Measurements from ENCODE around the gene CYP4F3.

The CYP4F3 gene

GRCh38 chr19:15612342-15612741 lies 28.4 kb upstream of the CYP4F3 start:
- Mint-ChIP-seq H3K9me3 (peaks cover 24% of the 10 kb centered on the region), H3K4me3 (no peak overlapping the region), H3K36me3 (ENCODE audit: low read depth) (peaks cover 5% of the 10 kb centered on the region), H3K27me3 (ENCODE audit: low read depth) (peaks cover 4% of the 10 kb centered on the region), H3K27ac (no peak overlapping the region), H3K4me1 (no peaks in the 10 kb centered on the region)
- TF ChIP-seq CTCF (IDR thresholded peaks at IDR 0.05; ENCODE audit: unreplicated experiment in 3 of 3) = no peak

- peaks cover 31% of the 10 kb centered on the region for H3K9me3 Mint-ChIP-seq
- H3K27me3 Mint-ChIP-seq (ENCODE audit: low read depth) = peaks cover 4% of the 10 kb centered on the region
- H3K4me1 Mint-ChIP-seq = no peaks in the 10 kb centered on the region
- peaks cover 5% of the 10 kb centered on the region for H3K36me3 Mint-ChIP-seq (ENCODE audit: low read depth)
- no peak for TF ChIP-seq CTCF (IDR thresholded peaks at IDR 0.05; ENCODE audit: unreplicated experiment in 3 of 3)
- H3K4me3 Mint-ChIP-seq = no peak overlapping the region
- H3K27ac Mint-ChIP-seq = no peak overlapping the region
Measured at GRCh38 chr19:15613338-15613737, 27.4 kb upstream of the CYP4F3 start.

GRCh38 chr19:15614507-15615379 lies 26.0 kb upstream of the CYP4F3 start, which contains the start of gene CYP4F8:
TSS of gene CYP4F8 (plus strand) at chr19:15615218. CDS start at chr19:15615617, 399 bp downstream.
- H3K27me3 Mint-ChIP-seq (ENCODE audit: low read depth) = peaks cover 2% of the 10 kb centered on the region
- H3K27ac Mint-ChIP-seq = no peak within 1 kb of the TSS
- H3K4me3 Mint-ChIP-seq = no peak within 1 kb of the TSS
- TF ChIP-seq CTCF (IDR thresholded peaks at IDR 0.05; ENCODE audit: unreplicated experiment in 3 of 3) = no peak
- no peaks in the 10 kb centered on the region for H3K4me1 Mint-ChIP-seq
- H3K36me3 Mint-ChIP-seq (ENCODE audit: low read depth) = peaks cover 5% of the 10 kb centered on the region
- H3K9me3 Mint-ChIP-seq = peaks cover 43% of the 10 kb centered on the region

- H3K27me3 Mint-ChIP-seq (ENCODE audit: low read depth) = no peaks in the 10 kb centered on the region
- no peak overlapping the region for H3K27ac Mint-ChIP-seq
- no peaks in the 10 kb centered on the region for H3K4me1 Mint-ChIP-seq
- TF ChIP-seq CTCF (IDR thresholded peaks at IDR 0.05; ENCODE audit: unreplicated experiment in 3 of 3) = no peak
- no peak overlapping the region for H3K4me3 Mint-ChIP-seq
- H3K9me3 Mint-ChIP-seq = peaks cover 45% of the 10 kb centered on the region
- H3K36me3 Mint-ChIP-seq (ENCODE audit: low read depth) = peaks cover 5% of the 10 kb centered on the region
Measured at GRCh38 chr19:15615526-15615925, 25.2 kb upstream of the CYP4F3 start.

- no peak for TF ChIP-seq CTCF (IDR thresholded peaks at IDR 0.05; ENCODE audit: unreplicated experiment in 3 of 3)
- H3K27ac Mint-ChIP-seq = no peak overlapping the region
- peaks cover 5% of the 10 kb centered on the region for H3K36me3 Mint-ChIP-seq (ENCODE audit: low read depth)
- H3K9me3 Mint-ChIP-seq = peaks cover 46% of the 10 kb centered on the region
- no peak overlapping the region for H3K4me3 Mint-ChIP-seq
- H3K27me3 Mint-ChIP-seq (ENCODE audit: low read depth) = no peaks in the 10 kb centered on the region
- H3K4me1 Mint-ChIP-seq = no peaks in the 10 kb centered on the region
Measured at GRCh38 chr19:15616183-15616582, 24.5 kb upstream of the CYP4F3 start.

All from nephron (organoid).